ACC112 (cell line): ENCODE data around the gene STAT4.

ENCODE experiments used
- H2AFZ ChIP-seq: fragments of 200-600 bp; sonication (generic); one replicate; pipeline ENCODE4 v1.6.0; 2017; ENCODE audit warnings: antibody characterized with exemption, low read length; ENCODE audit not compliant: unreplicated experiment
- H3K27ac ChIP-seq: fragments of 200-600 bp; sonication (generic); 2 replicates; pipeline ENCODE4 v1.5.1; 2014; ENCODE audit warnings: low read depth, mild to moderate bottlenecking, antibody characterized with exemption, low read length, moderate library complexity
- H3K27me3 ChIP-seq: fragments of 200-600 bp; sonication (generic); 2 replicates; pipeline ENCODE4 v1.6.1; 2014; ENCODE audit warnings: mild to moderate bottlenecking, antibody characterized with exemption, low read length, moderate library complexity, mixed read lengths; ENCODE audit not compliant: insufficient read depth
- H3K36me3 ChIP-seq: fragments of 200-600 bp; sonication (generic); 2 replicates; pipeline ENCODE4 v1.6.1; 2016; ENCODE audit warnings: mild to moderate bottlenecking, antibody characterized with exemption, low read length, moderate library complexity, mixed read lengths; ENCODE audit not compliant: insufficient read depth
- H3K4me1 ChIP-seq: fragments of 200-600 bp; sonication (generic); one replicate; pipeline ENCODE4 v1.6.1; 2016; ENCODE audit warnings: low read length, mixed read lengths; ENCODE audit not compliant: insufficient read depth, unreplicated experiment, control insufficient read depth
- H3K4me3 ChIP-seq: fragments of 200-600 bp; sonication (generic); 2 replicates; pipeline ENCODE4 v1.5.1; 2014; ENCODE audit warnings: mild to moderate bottlenecking, low read depth, low read length
- H3K79me2 ChIP-seq: fragments of 200-600 bp; sonication (generic); one replicate; pipeline ENCODE4 v1.6.0; 2016; ENCODE audit warnings: low read length; ENCODE audit not compliant: control insufficient read depth, unreplicated experiment, insufficient read depth

STAT4 gene

GRCh38 chr2:191144217-191144616 is 6.6 kb downstream of the STAT4 start:
- Histone ChIP-seq H3K79me2 (no peaks in the 10 kb centered on the region), H2AFZ (no peak overlapping the region)

GRCh38 chr2:191143791-191144190 is 7.0 kb downstream of the STAT4 start:
- Histone ChIP-seq H2AFZ (no peak overlapping the region), H3K79me2 (no peaks in the 10 kb centered on the region), H3K27ac (no peak overlapping the region), H3K27me3 (no peaks in the 10 kb centered on the region), H3K4me3 (no peak overlapping the region), H3K4me1 (no peaks in the 10 kb centered on the region), H3K36me3 (no peaks in the 10 kb centered on the region)

More at GRCh38 chr2:191144217-191144616, 6.6 kb downstream of the STAT4 start:
- Histone ChIP-seq H3K4me3 (no peak overlapping the region), H3K36me3 (no peaks in the 10 kb centered on the region), H3K4me1 (no peaks in the 10 kb centered on the region), H3K27ac (no peak overlapping the region), H3K27me3 (no peaks in the 10 kb centered on the region)

GRCh38 chr2:191128911-191129304 is 21.9 kb downstream of the STAT4 start:
- Histone ChIP-seq H3K27ac (no peak overlapping the region), H2AFZ (no peak overlapping the region), H3K27me3 (no peaks in the 10 kb centered on the region), H3K79me2 (no peaks in the 10 kb centered on the region), H3K36me3 (no peaks in the 10 kb centered on the region), H3K4me1 (no peaks in the 10 kb centered on the region), H3K4me3 (no peak overlapping the region)

GRCh38 chr2:191128172-191128910 is 22.5 kb downstream of the STAT4 start:
- H3K79me2 ChIP-seq, result no peaks in the 10 kb centered on the region
- no peaks in the 10 kb centered on the region for H3K4me1 ChIP-seq
- no peaks in the 10 kb centered on the region for H3K27me3 ChIP-seq
- no peak overlapping the region for H2AFZ ChIP-seq
- no peaks in the 10 kb centered on the region for H3K36me3 ChIP-seq
- no peak overlapping the region for H3K27ac ChIP-seq
- H3K4me3 ChIP-seq, result no peak overlapping the region

- no peaks in the 10 kb centered on the region for H3K79me2 ChIP-seq
- H3K27ac ChIP-seq, result no peak overlapping the region
- H3K27me3 ChIP-seq, result no peaks in the 10 kb centered on the region
- no peak overlapping the region for H2AFZ ChIP-seq
- no peak overlapping the region for H3K4me3 ChIP-seq
- no peaks in the 10 kb centered on the region for H3K4me1 ChIP-seq
- H3K36me3 ChIP-seq, result no peaks in the 10 kb centered on the region
Measured at GRCh38 chr2:191127235-191127634, 23.6 kb downstream of the STAT4 start.

GRCh38 chr2:191126386-191127085 is 24.3 kb downstream of the STAT4 start:
- H3K4me1 ChIP-seq, result no peaks in the 10 kb centered on the region
- H2AFZ ChIP-seq, result no peak overlapping the region
- no peaks in the 10 kb centered on the region for H3K36me3 ChIP-seq
- H3K4me3 ChIP-seq, result no peak overlapping the region
- no peaks in the 10 kb centered on the region for H3K79me2 ChIP-seq
- H3K27me3 ChIP-seq, result no peaks in the 10 kb centered on the region
- no peak overlapping the region for H3K27ac ChIP-seq

GRCh38 chr2:191125646-191126045 is 25.1 kb downstream of the STAT4 start:
- Histone ChIP-seq H3K4me1 (no peaks in the 10 kb centered on the region), H3K36me3 (no peaks in the 10 kb centered on the region), H2AFZ (no peak overlapping the region), H3K27ac (no peak overlapping the region), H3K79me2 (no peaks in the 10 kb centered on the region), H3K27me3 (no peaks in the 10 kb centered on the region), H3K4me3 (no peak overlapping the region)

- no peak overlapping the region for H3K27ac ChIP-seq
- H3K36me3 ChIP-seq, result no peaks in the 10 kb centered on the region
- no peak overlapping the region for H2AFZ ChIP-seq
- no peak overlapping the region for H3K4me3 ChIP-seq
- no peaks in the 10 kb centered on the region for H3K4me1 ChIP-seq
- H3K79me2 ChIP-seq, result no peaks in the 10 kb centered on the region
- no peaks in the 10 kb centered on the region for H3K27me3 ChIP-seq
Measured at GRCh38 chr2:191122638-191123294, 28.0 kb downstream of the STAT4 start.

- Histone ChIP-seq H3K27ac (no peak overlapping the region), H3K79me2 (no peaks in the 10 kb centered on the region), H3K36me3 (no peaks in the 10 kb centered on the region), H3K27me3 (no peaks in the 10 kb centered on the region), H2AFZ (no peak overlapping the region), H3K4me1 (no peaks in the 10 kb centered on the region), H3K4me3 (no peak overlapping the region)
Measured at GRCh38 chr2:191117341-191117740, 33.5 kb downstream of the STAT4 start.

- Histone ChIP-seq H3K79me2 (no peaks in the 10 kb centered on the region), H3K27ac (no peak overlapping the region), H3K4me1 (no peaks in the 10 kb centered on the region), H3K27me3 (no peaks in the 10 kb centered on the region), H3K4me3 (no peak overlapping the region), H2AFZ (no peak overlapping the region), H3K36me3 (no peaks in the 10 kb centered on the region)
Measured at GRCh38 chr2:191115804-191116203, 35.0 kb downstream of the STAT4 start.
